ENCODE data around the gene NAA10.

The NAA10 gene

DNA sequence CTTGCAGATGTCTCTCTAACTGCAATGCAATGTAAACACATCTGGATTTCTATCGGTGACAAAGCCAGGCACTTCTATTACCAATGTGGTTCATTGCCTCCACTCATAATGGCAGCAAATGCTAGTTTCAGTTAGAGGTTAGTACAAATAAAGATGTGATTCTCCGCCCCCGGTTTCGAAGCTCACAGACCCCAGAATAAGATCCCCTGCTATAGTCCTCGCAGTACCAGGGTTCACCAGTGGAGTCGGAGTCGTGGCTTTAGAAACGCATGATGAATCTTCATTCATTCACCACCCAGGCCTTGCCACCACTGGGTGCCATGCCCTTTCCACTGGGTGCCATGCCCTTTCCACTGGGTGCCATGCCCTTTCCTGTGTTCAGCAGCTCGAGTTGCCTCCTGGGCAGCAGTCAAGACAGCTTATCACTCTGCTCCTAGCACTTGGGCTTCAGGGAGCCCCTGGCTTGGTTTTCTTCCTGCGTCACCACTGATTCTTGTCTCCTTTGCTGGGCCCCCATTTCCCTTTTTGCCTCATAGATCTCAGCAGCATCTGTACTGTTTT, 3.5 kb upstream of the NAA10 start:
- Histone ChIP-seq H3K4me1 (ENCODE audit: control extremely low read depth in 1 of 4, control insufficient read depth in 4 of 4, insufficient read depth in 4 of 4, low read length in 3 of 4) (peaks cover 0 to 41% (median 22%) of the 10 kb centered on the region in 4 experiments), H3K4me3 (ENCODE audit: control insufficient read depth in 1 of 7, extremely low read depth in 1 of 7, insufficient read depth in 4 of 7, low read depth in 2 of 7, low read length in 6 of 7) (no peak overlapping the region), H3K27ac (ENCODE audit: insufficient read depth in 1 of 2, low read depth in 1 of 2, low read length in 2 of 2, poor library complexity in 1 of 2, severe bottlenecking in 2 of 2) (no peak overlapping the region), H3K36me3 (ENCODE audit: control insufficient read depth in 4 of 4, insufficient read depth in 4 of 4, low read length in 3 of 4) (peaks cover 0 to 3% (median 0%) of the 10 kb centered on the region in 4 experiments), H3K9me3 (ENCODE audit: control extremely low read depth in 1 of 5, control insufficient read depth in 4 of 5, insufficient read depth in 2 of 5, low read depth in 1 of 5, low read length in 4 of 5) (no peaks in the 10 kb centered on the region), H3K27me3 (replicated peaks in 2 of 5; ENCODE audit: control insufficient read depth in 4 of 5, insufficient read depth in 5 of 5, low read length in 4 of 5) (peaks cover 0 to 33% (median 0%) of the 10 kb centered on the region in 5 experiments)
- no peak for DNase-seq
- WGBS (ENCODE audit: insufficient coverage), result 83% methylated on average over 8 of the region's 10 CpGs
- ChIA-PET POLR2A (interaction anchor here (1.2 to 2.0 kb wide), 2 partner anchors 10 to 13 kb away, joined by 3 to 8 read pairs; no protein-coding TSS in a partner anchor), CTCF (interaction anchor here (0.6 to 18.9 kb wide), 3 partner anchors 8 to 175 kb away, joined by 3 to 482 read pairs (median 7); partner anchors contain the start of genes ARHGAP4 and NAA10)

- POLR2A ChIA-PET, result interaction anchor here (0.6 to 2.0 kb wide), 2 partner anchors 9 to 10 kb away, joined by 3 to 8 read pairs; no protein-coding TSS in a partner anchor
These were observed 2.2 kb upstream of the NAA10 start for GRCh38 chrX:153937056-153937455.

DNA sequence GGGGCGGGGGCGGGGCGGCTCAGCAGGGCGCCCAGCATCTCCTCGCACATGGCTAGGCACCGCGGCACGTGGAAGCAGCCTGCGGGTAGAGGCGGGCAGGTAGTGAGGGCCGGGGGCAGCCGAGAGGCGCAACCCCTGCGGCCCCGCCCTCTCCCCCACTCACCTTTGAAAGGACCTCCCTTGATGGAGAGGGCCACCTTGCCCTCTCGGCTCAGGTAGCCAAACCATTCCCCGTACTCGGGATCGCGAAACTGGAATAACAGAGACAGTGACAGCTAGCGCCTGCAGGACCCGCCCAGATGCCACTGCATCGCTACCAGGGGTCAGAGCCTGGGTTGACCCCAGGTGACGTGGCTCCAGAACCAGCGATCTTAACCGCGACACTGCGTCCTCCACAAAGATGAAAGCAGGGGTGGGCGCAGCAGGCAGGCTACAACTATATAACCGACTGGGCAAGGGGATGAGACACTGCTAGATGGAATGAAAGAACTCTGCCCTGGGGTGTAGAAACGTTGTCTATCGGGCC, 552 bp upstream of the NAA10 start:
- Histone ChIP-seq H3K4me3 (ENCODE audit: control insufficient read depth in 1 of 7, extremely low read depth in 1 of 7, insufficient read depth in 4 of 7, low read depth in 2 of 7, low read length in 6 of 7) (peak overlapping the region in 4 of 7 experiments; percentile 22 to 69 (median 42)), H3K9me3 (ENCODE audit: control extremely low read depth in 1 of 5, control insufficient read depth in 4 of 5, insufficient read depth in 2 of 5, low read depth in 1 of 5, low read length in 4 of 5) (no peaks in the 10 kb centered on the region), H3K27me3 (replicated peaks in 2 of 5; ENCODE audit: control insufficient read depth in 4 of 5, insufficient read depth in 5 of 5, low read length in 4 of 5) (peaks cover 0 to 36% (median 0%) of the 10 kb centered on the region in 5 experiments), H3K36me3 (ENCODE audit: control insufficient read depth in 4 of 4, insufficient read depth in 4 of 4, low read length in 3 of 4) (peaks cover 0 to 21% (median 12%) of the 10 kb centered on the region in 4 experiments), H3K4me1 (ENCODE audit: control extremely low read depth in 1 of 4, control insufficient read depth in 4 of 4, insufficient read depth in 4 of 4, low read length in 3 of 4) (peaks cover 0 to 21% (median 9%) of the 10 kb centered on the region in 4 experiments), H3K27ac (ENCODE audit: insufficient read depth in 1 of 2, low read depth in 1 of 2, low read length in 2 of 2, poor library complexity in 1 of 2, severe bottlenecking in 2 of 2) (no peak overlapping the region)
- WGBS (ENCODE audit: insufficient coverage), result 54% methylated on average over 15 of the region's 32 CpGs
- ChIA-PET CTCF (interaction anchor here (0.8 to 19.1 kb wide), 4 partner anchors 9 to 201 kb away, joined by 3 to 482 read pairs (median 243); partner anchors contain the start of genes ARHGAP4, NAA10 and RENBP), POLR2A (interaction anchor here (0.9 to 1.1 kb wide), 3 partner anchors 9 to 11 kb away, joined by 3 read pairs; partner anchors contain the start of gene ARHGAP4)
- DNase-seq, result no peak

More at GRCh38 chrX:153937056-153937455, 2.2 kb upstream of the NAA10 start:
- H3K36me3 ChIP-seq (ENCODE audit: control insufficient read depth in 4 of 4, insufficient read depth in 4 of 4, low read length in 3 of 4), result peaks cover 0 to 7% (median 3%) of the 10 kb centered on the region in 4 experiments
- no CpG with 5 or more reads among the region's 3 CpGs for WGBS (ENCODE audit: insufficient coverage)
- CTCF ChIA-PET, result interaction anchor here (0.9 to 18.9 kb wide), 3 partner anchors 9 to 441 kb away, joined by 3 to 482 read pairs (median 7); partner anchors contain the start of genes ARHGAP4 and NAA10
- H3K4me1 ChIP-seq (ENCODE audit: control extremely low read depth in 1 of 4, control insufficient read depth in 4 of 4, insufficient read depth in 4 of 4, low read length in 3 of 4), result peaks cover 0 to 32% (median 18%) of the 10 kb centered on the region in 4 experiments
- H3K9me3 ChIP-seq (ENCODE audit: control extremely low read depth in 1 of 5, control insufficient read depth in 4 of 5, insufficient read depth in 2 of 5, low read depth in 1 of 5, low read length in 4 of 5), result no peaks in the 10 kb centered on the region
- no peak overlapping the region for H3K27ac ChIP-seq (ENCODE audit: insufficient read depth in 1 of 2, low read depth in 1 of 2, low read length in 2 of 2, poor library complexity in 1 of 2, severe bottlenecking in 2 of 2)
- DNase-seq, result no peak
- H3K4me3 ChIP-seq (ENCODE audit: control insufficient read depth in 1 of 7, extremely low read depth in 1 of 7, insufficient read depth in 4 of 7, low read depth in 2 of 7, low read length in 6 of 7), result no peak overlapping the region
- peaks cover 0 to 31% (median 0%) of the 10 kb centered on the region in 5 experiments for H3K27me3 ChIP-seq (replicated peaks in 2 of 5; ENCODE audit: control insufficient read depth in 4 of 5, insufficient read depth in 5 of 5, low read length in 4 of 5)

DNA sequence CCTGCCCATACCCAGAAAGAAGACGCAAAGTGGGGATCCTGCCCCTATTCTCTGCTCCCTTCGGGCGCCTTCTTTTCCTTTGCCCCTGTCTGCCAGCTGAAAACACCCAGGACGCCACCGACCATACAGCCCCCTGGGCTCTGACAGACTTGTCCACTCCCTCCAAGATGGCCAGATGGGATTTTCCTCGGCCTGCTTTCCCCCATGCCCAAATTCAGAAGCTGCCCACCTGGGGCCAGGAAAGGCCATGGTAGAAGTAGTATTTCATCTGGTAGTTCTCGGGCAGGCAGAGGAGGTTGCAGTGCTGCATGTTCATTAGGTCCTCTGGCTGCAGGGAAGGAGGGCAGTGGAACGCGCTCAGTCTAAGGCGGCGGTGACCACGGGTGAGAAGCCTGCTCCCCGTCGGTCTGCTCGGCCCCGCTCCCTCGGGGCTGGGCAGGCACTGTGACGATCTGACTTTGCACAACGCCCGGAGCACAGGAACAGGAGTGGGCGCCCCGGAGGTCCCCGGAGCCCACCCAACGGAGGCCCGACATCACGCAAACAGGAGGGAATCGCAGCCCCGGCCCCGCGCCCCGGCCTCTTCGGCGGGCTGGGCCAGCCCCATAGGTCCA, 582 bp downstream of the NAA10 start:
- DNase-seq, result no peak
- peak overlapping the region; percentile 52 to 78 (median 63) for H3K4me3 ChIP-seq (ENCODE audit: control insufficient read depth in 1 of 7, extremely low read depth in 1 of 7, insufficient read depth in 4 of 7, low read depth in 2 of 7, low read length in 6 of 7)
- peaks cover 0 to 22% (median 9%) of the 10 kb centered on the region in 4 experiments for H3K4me1 ChIP-seq (ENCODE audit: control extremely low read depth in 1 of 4, control insufficient read depth in 4 of 4, insufficient read depth in 4 of 4, low read length in 3 of 4)
- H3K27me3 ChIP-seq (replicated peaks in 2 of 5; ENCODE audit: control insufficient read depth in 4 of 5, insufficient read depth in 5 of 5, low read length in 4 of 5), result peaks cover 0 to 30% (median 0%) of the 10 kb centered on the region in 5 experiments
- ChIA-PET POLR2A (interaction anchor here (1.0 kb wide), 1 partner anchor 13 kb away, joined by 3 read pairs; no protein-coding TSS in a partner anchor), CTCF (interaction anchor here (2.2 to 19.1 kb wide), 2 partner anchors 10 to 11 kb away, joined by 14 to 482 read pairs; partner anchors contain the start of gene RENBP)
- WGBS (ENCODE audit: insufficient coverage), result 32% methylated on average over 25 of the region's 33 CpGs
- no peaks in the 10 kb centered on the region for H3K9me3 ChIP-seq (ENCODE audit: control extremely low read depth in 1 of 5, control insufficient read depth in 4 of 5, insufficient read depth in 2 of 5, low read depth in 1 of 5, low read length in 4 of 5)
- H3K27ac ChIP-seq (ENCODE audit: insufficient read depth in 1 of 2, low read depth in 1 of 2, low read length in 2 of 2, poor library complexity in 1 of 2, severe bottlenecking in 2 of 2), result peak overlapping the region in 1 of 2 experiments; percentile 43
- H3K36me3 ChIP-seq (ENCODE audit: control insufficient read depth in 4 of 4, insufficient read depth in 4 of 4, low read length in 3 of 4), result peaks cover 0 to 31% (median 17%) of the 10 kb centered on the region in 4 experiments

- DNase-seq, result no peak
- CTCF ChIA-PET, result interaction anchor here (2.2 to 19.1 kb wide), 2 partner anchors 10 to 11 kb away, joined by 14 to 482 read pairs; partner anchors contain the start of gene RENBP
- H3K4me3 ChIP-seq (ENCODE audit: control insufficient read depth in 1 of 7, extremely low read depth in 1 of 7, insufficient read depth in 4 of 7, low read depth in 2 of 7, low read length in 6 of 7), result peak overlapping the region in 6 of 7 experiments; percentile 54 to 78 (median 66)
These were observed 1.1 kb downstream of the NAA10 start for GRCh38 chrX:153933748-153934147.

GRCh38 chrX:153932220-153932915, 2.5 kb downstream of the NAA10 start:
- DNase-seq, result no peak
- no peak overlapping the region for H3K4me3 ChIP-seq (ENCODE audit: control insufficient read depth in 1 of 7, extremely low read depth in 1 of 7, insufficient read depth in 4 of 7, low read depth in 2 of 7, low read length in 6 of 7)
- H3K9me3 ChIP-seq (ENCODE audit: control extremely low read depth in 1 of 5, control insufficient read depth in 4 of 5, insufficient read depth in 2 of 5, low read depth in 1 of 5, low read length in 4 of 5), result no peaks in the 10 kb centered on the region
- H3K27ac ChIP-seq (ENCODE audit: insufficient read depth in 1 of 2, low read depth in 1 of 2, low read length in 2 of 2, poor library complexity in 1 of 2, severe bottlenecking in 2 of 2), result no peak overlapping the region
- peaks cover 0 to 25% (median 0%) of the 10 kb centered on the region in 5 experiments for H3K27me3 ChIP-seq (replicated peaks in 2 of 5; ENCODE audit: control insufficient read depth in 4 of 5, insufficient read depth in 5 of 5, low read length in 4 of 5)
- 100% methylated on average over 5 of the region's 13 CpGs for WGBS (ENCODE audit: insufficient coverage)
- H3K36me3 ChIP-seq (ENCODE audit: control insufficient read depth in 4 of 4, insufficient read depth in 4 of 4, low read length in 3 of 4), result peaks cover 0 to 33% (median 17%) of the 10 kb centered on the region in 4 experiments
- peaks cover 0 to 37% (median 18%) of the 10 kb centered on the region in 4 experiments for H3K4me1 ChIP-seq (ENCODE audit: control extremely low read depth in 1 of 4, control insufficient read depth in 4 of 4, insufficient read depth in 4 of 4, low read length in 3 of 4)
- POLR2A ChIA-PET, result no interaction called here
- CTCF ChIA-PET, result interaction anchor here (2.2 to 19.1 kb wide), 2 partner anchors 8 to 12 kb away, joined by 14 to 482 read pairs; partner anchors contain the start of gene RENBP

More at GRCh38 chrX:153933748-153934147, 1.1 kb downstream of the NAA10 start:
- H3K4me1 ChIP-seq (ENCODE audit: control extremely low read depth in 1 of 4, control insufficient read depth in 4 of 4, insufficient read depth in 4 of 4, low read length in 3 of 4), result peaks cover 0 to 27% (median 12%) of the 10 kb centered on the region in 4 experiments
- H3K36me3 ChIP-seq (ENCODE audit: control insufficient read depth in 4 of 4, insufficient read depth in 4 of 4, low read length in 3 of 4), result peaks cover 0 to 33% (median 17%) of the 10 kb centered on the region in 4 experiments
- H3K27ac ChIP-seq (ENCODE audit: insufficient read depth in 1 of 2, low read depth in 1 of 2, low read length in 2 of 2, poor library complexity in 1 of 2, severe bottlenecking in 2 of 2), result peak overlapping the region in 1 of 2 experiments; percentile 43
- 79% methylated on average over 6 of the region's 7 CpGs for WGBS (ENCODE audit: insufficient coverage)
- H3K27me3 ChIP-seq (replicated peaks in 2 of 5; ENCODE audit: control insufficient read depth in 4 of 5, insufficient read depth in 5 of 5, low read length in 4 of 5), result peaks cover 0 to 29% (median 0%) of the 10 kb centered on the region in 5 experiments
- POLR2A ChIA-PET, result no interaction called here
- no peaks in the 10 kb centered on the region for H3K9me3 ChIP-seq (ENCODE audit: control extremely low read depth in 1 of 5, control insufficient read depth in 4 of 5, insufficient read depth in 2 of 5, low read depth in 1 of 5, low read length in 4 of 5)
